Stomach (tissue), 9 donors: Measurements from ENCODE around the gene PAK5. TPM values are rescaled to one million over a fixed set of nuclear protein-coding genes. Genes with fewer than 3 reads are reported as not detected.

Experiments
- DNase-seq, 2 donors: peaks; one replicate each; pipeline versions ENCODE4 v3.0.0 to v3.0.0-alpha.2; 2013 to 2019
- H3K27ac ChIP-seq, 5 donors: fragments of 200-600 bp in 4 of 5; sonication (generic) in 4 of 5; one replicate each; pipeline ENCODE4 v1.5.1; 2013 to 2019; ENCODE audit warnings: mild to moderate bottlenecking in 1 of 5, moderate library complexity in 1 of 5
- H3K27me3 ChIP-seq, 3 donors: fragments of 200-600 bp; sonication (generic); one replicate each; pipeline ENCODE4 v1.5.1; 2017 to 2019; ENCODE audit warnings: mixed run types in 1 of 3
- H3K36me3 ChIP-seq, 4 donors: fragments of 200-600 bp; sonication (generic); 1 replicate in 3 of 4; 2 replicates in 1 of 4; pipeline ENCODE4 v1.5.1; 2016 to 2019
- H3K4me1 ChIP-seq, 4 donors: fragments of 200-600 bp; sonication (generic); one replicate each; pipeline ENCODE4 v1.5.1; 2016 to 2019
- H3K4me3 ChIP-seq, 4 donors: fragments of 200-600 bp; sonication (generic) in 3 of 4; one replicate each; pipeline ENCODE4 v1.5.1; 2016 to 2019; ENCODE audit warnings: mild to moderate bottlenecking in 1 of 4
- H3K9me3 ChIP-seq, 4 donors: fragments of 200-600 bp; sonication (generic); one replicate each; pipeline ENCODE4 v1.5.1; 2016 to 2019
- CTCF ChIP-seq, 7 experiments: fragments of 450-650 bp in 4 of 7; fragments of 200-600 bp in 3 of 7; sonication (generic) in 3 of 7; IDR thresholded peaks; one replicate each; pipeline ENCODE4 v1.5.1; 2016 to 2019; ENCODE audit warnings: antibody characterized with exemption in 7 of 7, control low read depth in 2 of 7, mild to moderate bottlenecking in 1 of 7
- EP300 ChIP-seq: sonication (generic); formaldehyde crosslinking; IDR thresholded peaks from one replicate; pipeline ENCODE4 v1.6.1; 2017; ENCODE audit warnings: antibody characterized with exemption
- POLR2A ChIP-seq, 4 donors: fragments of 450-650 bp; IDR thresholded peaks; one replicate each; pipeline ENCODE4 v1.6.1; 2016; ENCODE audit warnings: antibody characterized with exemption in 4 of 4, control low read depth in 2 of 4, mild to moderate bottlenecking in 1 of 4, moderate library complexity in 1 of 4
- POLR2AphosphoS5 ChIP-seq, 3 donors: sonication (generic); formaldehyde crosslinking; IDR thresholded peaks; one replicate each; pipeline ENCODE4 v1.6.1; 2016; ENCODE audit warnings: antibody characterized with exemption in 3 of 3
- WGBS, 5 donors: extraction: QIAGEN DNeasy Blood & Tissue Kit in 3 of 5; methylation state at CpG; one replicate each; pipeline versions ENCODE4 v1.1.5 to v1.1.7; 2013 to 2018; 5-methylcytosine and 5-hydroxymethylcytosine counted together
- intact Hi-C: fragments of 100-400 bp; cut with DNase I; formaldehyde crosslinking; loops from one replicate; pipeline ENCODE4 v1.15.1; 2023; ENCODE audit warnings: low total_unique reads
- polyA plus RNA-seq, 3 donors: library from polyadenylated mRNA; stranded (reverse); fragments of 200-250 nt; gene quantifications; one replicate each; pipeline ENCODE4 v1.2.3, GENCODE V29; 2013
- total RNA-seq, 5 donors: library from RNA; depleted of rRNA; stranded (reverse); fragments of >200 nt; gene quantifications; one replicate each; pipeline versions ENCODE4 v1.1.0 to v1.2.3, GENCODE V29; 2014 to 2016
- donor health status: healthy with polysubstance abuse.
- donor health status: Bipolar disorder and iron deficiency.
- donor health status: healthy.

Gene PAK5
- total and polyA plus RNA-seq, 8 donors: under 0.01 to 0.92 (median 0.35) TPM; not detected in 3

- WGBS, 5 donors: 54 to 75% (median 69%) methylated on average over 4 of the region's 4 CpGs
- TF ChIP-seq POLR2AphosphoS5 (IDR thresholded peaks at IDR 0.05) (no peak), EP300 (no peak), POLR2A (IDR thresholded peaks at IDR 0.05) (no peak), CTCF (IDR thresholded peaks at IDR 0.05) (no peak)
Measured at GRCh38 chr20:9739991-9740390, 98.9 kb downstream of the PAK5 start.

GRCh38 chr20:9736373-9736772 is 102.5 kb downstream of the PAK5 start:
- no peaks in the 10 kb centered on the region for H3K36me3 ChIP-seq
- intact Hi-C loops: no loop called here

More at GRCh38 chr20:9739991-9740390, 98.9 kb downstream of the PAK5 start:
- Histone ChIP-seq H3K36me3 (no peaks in the 10 kb centered on the region), H3K27ac (no peak overlapping the region), H3K27me3 (no peaks in the 10 kb centered on the region), H3K9me3 (peaks cover 0 to 5% (median 2%) of the 10 kb centered on the region in 4 donors), H3K4me1 (no peaks in the 10 kb centered on the region), H3K4me3 (no peak overlapping the region)
- intact Hi-C loops: no loop called here
- DNase-seq: no peak

GRCh38 chr20:9723501-9724202 is 115.2 kb downstream of the PAK5 start:
- Histone ChIP-seq H3K4me1 (no peaks in the 10 kb centered on the region), H3K27me3 (no peaks in the 10 kb centered on the region), H3K4me3 (no peak overlapping the region), H3K36me3 (no peaks in the 10 kb centered on the region), H3K27ac (no peak overlapping the region), H3K9me3 (no peaks in the 10 kb centered on the region)
- no peak for DNase-seq
- TF ChIP-seq EP300 (no peak), POLR2AphosphoS5 (IDR thresholded peaks at IDR 0.05) (no peak), CTCF (IDR thresholded peaks at IDR 0.05) (no peak)
- 82 to 89% (median 86%) methylated on average over 7 of the region's 7 CpGs for WGBS, 5 donors
- intact Hi-C loops: no loop called here

More at GRCh38 chr20:9736373-9736772, 102.5 kb downstream of the PAK5 start:
- DNase-seq: no peak
- 94 to 98% (median 97%) methylated on average over 2 of the region's 2 CpGs for WGBS, 5 donors
- no peaks in the 10 kb centered on the region for H3K27me3 ChIP-seq
- H3K4me1 ChIP-seq: no peaks in the 10 kb centered on the region
- TF ChIP-seq CTCF (IDR thresholded peaks at IDR 0.05) (no peak), POLR2AphosphoS5 (IDR thresholded peaks at IDR 0.05) (no peak), EP300 (no peak), POLR2A (IDR thresholded peaks at IDR 0.05) (no peak)
- no peaks in the 10 kb centered on the region for H3K9me3 ChIP-seq
- H3K27ac ChIP-seq: no peak overlapping the region
- H3K4me3 ChIP-seq: no peak overlapping the region

GRCh38 chr20:9711872-9712271 is 127.0 kb downstream of the PAK5 start:
- H3K36me3 ChIP-seq: no peaks in the 10 kb centered on the region
- no peak for DNase-seq
- H3K9me3 ChIP-seq: no peaks in the 10 kb centered on the region
- H3K27me3 ChIP-seq: no peaks in the 10 kb centered on the region
- intact Hi-C loops: no loop called here
- 42 to 70% (median 46%) methylated on average over 2 of the region's 2 CpGs for WGBS, 5 donors
- no peak overlapping the region for H3K27ac ChIP-seq
- H3K4me3 ChIP-seq: no peak overlapping the region
- TF ChIP-seq CTCF (IDR thresholded peaks at IDR 0.05) (no peak), POLR2A (IDR thresholded peaks at IDR 0.05) (no peak), EP300 (no peak), POLR2AphosphoS5 (IDR thresholded peaks at IDR 0.05) (no peak)
- H3K4me1 ChIP-seq: no peaks in the 10 kb centered on the region
